Transverse colon (tissue), 4 donors: ENCODE results near the gene SSU72. TPM values are rescaled to one million over a fixed set of nuclear protein-coding genes. Genes with fewer than 3 reads are reported as not detected.

Experiments
- DNase-seq: peaks from one replicate; pipeline ENCODE4 v3.0.0-alpha.2; 2019
- H3K27ac ChIP-seq, 4 donors: fragments of 200-600 bp; sonication (generic); 2 replicates each; pipeline ENCODE4 v1.5.1; 2016 to 2018; ENCODE audit warnings: inconsistent platforms in 4 of 4
- H3K27me3 ChIP-seq: fragments of 200-600 bp; sonication (generic); 2 replicates; pipeline ENCODE4 v1.5.1; 2017; ENCODE audit warnings: inconsistent platforms
- H3K36me3 ChIP-seq, 4 donors: fragments of 200-600 bp; sonication (generic); 2 replicates each; pipeline ENCODE4 v1.5.1; 2017 to 2019; ENCODE audit warnings: inconsistent platforms in 4 of 4
- H3K4me1 ChIP-seq, 4 donors: fragments of 200-600 bp; sonication (generic); 2 replicates each; pipeline ENCODE4 v1.5.1; 2017 to 2020; ENCODE audit warnings: inconsistent platforms in 4 of 4
- H3K4me3 ChIP-seq, 4 donors: fragments of 200-600 bp; sonication (generic); 1 replicate in 1 of 4; 2 replicates in 3 of 4; pipeline versions ENCODE4 v1.5.1 to v1.6.1; 2017 to 2019; ENCODE audit warnings: inconsistent platforms in 4 of 4
- H3K9me3 ChIP-seq, 2 donors: fragments of 200-600 bp; sonication (generic); 2 replicates each; pipeline ENCODE4 v1.5.1; 2017 to 2019; ENCODE audit warnings: inconsistent platforms in 2 of 2
- CTCF ChIP-seq, 5 experiments: fragments of 200-600 bp in 3 of 5; fragments of 450-650 bp in 2 of 5; sonication (generic) in 3 of 5; IDR thresholded peaks; 1 replicate in 2 of 5; 2 replicates in 3 of 5; pipeline ENCODE4 v1.5.1; 2016 to 2017; ENCODE audit warnings: antibody characterized with exemption in 5 of 5, inconsistent platforms in 3 of 5, mild to moderate bottlenecking in 2 of 5, moderate library complexity in 1 of 5
- EP300 ChIP-seq: sonication (generic); formaldehyde crosslinking; IDR thresholded peaks from one replicate; pipeline ENCODE4 v1.6.1; 2017; ENCODE audit warnings: antibody characterized with exemption, low read depth
- POLR2A ChIP-seq: fragments of 450-650 bp; IDR thresholded peaks from one replicate; pipeline ENCODE4 v1.6.1; 2016; ENCODE audit warnings: antibody characterized with exemption, mild to moderate bottlenecking, moderate library complexity
- POLR2AphosphoS5 ChIP-seq, 3 donors: sonication (generic); formaldehyde crosslinking; IDR thresholded peaks; one replicate each; pipeline ENCODE4 v1.6.1; 2016; ENCODE audit warnings: antibody characterized with exemption in 3 of 3
- WGBS, 2 donors: methylation state at CpG; one replicate each; pipeline ENCODE4 v1.1.5; 2018; ENCODE audit warnings: low coverage in 1 of 2; 5-methylcytosine and 5-hydroxymethylcytosine counted together
- in situ Hi-C, 4 donors: fragments of 200-750 bp; cut with MboI; loops; one replicate each; pipeline versions ENCODE4 v1.15.0 to v1.15.1; 2017; ENCODE audit warnings: low sequenced_read_pairs in 3 of 4, low pct_ligation_motif_present in 1 of 4, low pct_unique_long_range_greater_than_20kb in 1 of 4
- intact Hi-C: fragments of 100-400 bp; cut with DNase I; formaldehyde crosslinking; loops from one replicate; pipeline ENCODE4 v1.15.1; 2023; ENCODE audit warnings: low total_unique reads
- total RNA-seq, 4 donors: library from RNA; depleted of rRNA; stranded (reverse); fragments of >200 nt; gene quantifications; one replicate each; pipeline ENCODE4 v1.1.0, GENCODE V29; 2016

Gene SSU72
- total RNA-seq, 4 donors from 2014 or later: 95.0 to 162 (median 136) TPM

DNA sequence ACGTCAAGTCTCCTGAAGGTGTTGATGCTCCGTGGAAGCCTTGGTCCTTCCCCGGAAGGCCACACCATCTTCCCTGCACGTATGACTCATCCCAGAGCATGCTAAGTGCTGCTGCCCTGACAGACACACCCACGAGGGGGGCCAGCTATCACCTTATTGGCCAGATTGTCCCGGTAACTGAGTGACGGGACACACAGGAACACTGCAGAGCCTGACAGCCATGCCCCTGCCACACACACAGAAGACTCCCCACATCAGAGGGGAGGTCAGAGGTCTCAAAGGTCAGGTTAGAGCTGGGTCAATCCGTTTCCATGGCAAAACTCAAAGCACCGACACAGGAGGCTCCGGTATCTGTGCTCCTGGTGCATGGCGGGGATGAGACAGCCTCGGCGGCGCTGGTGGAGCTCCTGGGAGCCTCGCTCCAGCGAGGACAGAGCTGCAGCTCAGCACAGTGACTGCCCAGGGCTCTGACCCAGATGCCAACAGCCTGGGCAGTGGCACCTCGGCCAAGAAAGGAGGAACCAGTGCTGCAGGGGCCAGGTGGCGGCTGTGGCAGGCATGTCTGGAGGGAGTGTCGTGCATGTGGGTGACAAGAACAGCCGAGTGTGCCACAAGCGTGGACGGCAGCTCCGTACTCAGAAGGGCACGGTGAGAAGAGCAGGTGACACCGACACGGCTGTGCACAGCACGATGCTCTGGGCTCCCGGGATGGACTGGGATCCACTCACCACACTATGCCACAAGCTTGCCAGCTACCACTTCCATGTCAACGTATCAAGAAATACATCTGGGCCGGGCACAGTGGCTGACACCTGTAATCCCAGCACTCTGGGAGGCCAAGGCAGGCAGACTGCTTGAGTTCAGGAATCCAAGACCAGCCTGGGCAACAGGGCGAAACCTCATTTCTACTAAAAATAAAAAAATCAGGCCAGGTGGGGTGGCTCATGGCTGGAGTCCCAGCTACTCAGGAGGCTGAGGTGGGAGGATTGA is 19.4 kb downstream of the SSU72 start:
- TF ChIP-seq POLR2AphosphoS5 (IDR thresholded peaks at IDR 0.05) (peak in 1 of 3 donors; percentile 7), CTCF (IDR thresholded peaks at IDR 0.05) (no peak)
- WGBS, 2 donors: 73% methylated on average over 31 of the region's 31 CpGs; no CpG with 5 or more reads in 1 of the 2 donors
- Histone ChIP-seq H3K4me3 (no peak overlapping the region), H3K27ac (no peak overlapping the region), H3K27me3 (no peaks in the 10 kb centered on the region), H3K4me1 (no peaks in the 10 kb centered on the region), H3K36me3 (no peaks in the 10 kb centered on the region), H3K9me3 (no peaks in the 10 kb centered on the region)
- DNase-seq: no peak
- intact Hi-C loops (no loop called here), in situ Hi-C loops (no loop called here)

GRCh38 chr1:1554550-1554925 is 20.1 kb downstream of the SSU72 start:
- Histone ChIP-seq H3K36me3 (no peaks in the 10 kb centered on the region), H3K4me1 (no peaks in the 10 kb centered on the region), H3K9me3 (no peaks in the 10 kb centered on the region), H3K27ac (no peak overlapping the region), H3K4me3 (no peak overlapping the region), H3K27me3 (no peaks in the 10 kb centered on the region)
- 72 to 84% methylated on average over 5 to 13 of the region's 13 CpGs for WGBS, 2 donors
- intact Hi-C loops (no loop called here), in situ Hi-C loops (no loop called here)
- TF ChIP-seq EP300 (no peak), CTCF (IDR thresholded peaks at IDR 0.05) (no peak), POLR2A (no peak), POLR2AphosphoS5 (IDR thresholded peaks at IDR 0.05) (no peak)
- DNase-seq: no peak

DNA sequence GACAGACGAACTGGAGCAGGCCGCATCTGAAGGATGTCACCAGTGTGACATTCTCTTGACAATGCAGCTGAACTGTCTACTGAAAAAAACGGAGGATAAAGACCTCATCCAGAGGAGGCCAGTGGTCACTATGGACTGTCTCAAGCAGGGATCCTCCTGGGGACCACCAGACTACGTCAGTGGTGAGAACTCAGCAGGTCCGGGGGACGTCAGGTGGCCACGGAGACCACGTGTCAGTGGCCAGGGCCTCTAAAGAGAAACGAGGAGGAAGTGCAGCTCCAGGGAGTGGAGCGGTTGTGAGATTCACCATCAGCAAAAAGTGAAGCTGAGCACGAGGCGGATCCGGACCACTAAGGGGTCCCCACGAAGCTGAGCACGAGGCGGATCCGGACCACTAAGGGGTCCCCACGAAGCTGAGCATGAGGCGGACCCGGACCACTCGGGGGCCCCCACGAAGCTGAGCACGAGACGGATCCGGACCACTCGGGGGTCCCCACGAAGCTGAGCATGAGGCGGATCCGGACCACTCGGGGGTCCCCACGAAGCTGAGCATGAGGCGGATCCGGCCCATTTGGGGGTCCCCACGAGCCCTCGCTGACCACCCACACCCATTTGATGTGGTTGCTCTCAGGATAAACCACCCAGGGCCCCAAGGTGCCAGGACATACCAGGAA is 20.7 kb downstream of the SSU72 start:
- Histone ChIP-seq H3K36me3 (no peaks in the 10 kb centered on the region), H3K27ac (no peak overlapping the region), H3K4me1 (no peaks in the 10 kb centered on the region), H3K9me3 (no peaks in the 10 kb centered on the region), H3K27me3 (no peaks in the 10 kb centered on the region), H3K4me3 (no peak overlapping the region)
- no peak for TF ChIP-seq CTCF (IDR thresholded peaks at IDR 0.05)
- no peak for DNase-seq
- intact Hi-C loops (no loop called here), in situ Hi-C loops (no loop called here)
- 76 to 88% methylated on average over 10 to 35 of the region's 35 CpGs for WGBS, 2 donors

- no peaks in the 10 kb centered on the region for H3K9me3 ChIP-seq
- H3K36me3 ChIP-seq: no peaks in the 10 kb centered on the region
- H3K4me1 ChIP-seq: no peaks in the 10 kb centered on the region
- in situ Hi-C loops (no loop called here), intact Hi-C loops (no loop called here)
- WGBS, 2 donors: 83% methylated on average over 10 of the region's 10 CpGs; no CpG with 5 or more reads in 1 of the 2 donors
- DNase-seq: no peak
- H3K27me3 ChIP-seq: no peaks in the 10 kb centered on the region
- TF ChIP-seq CTCF (IDR thresholded peaks at IDR 0.05): no peak
- TF ChIP-seq POLR2A: no peak
- no peak for TF ChIP-seq POLR2AphosphoS5 (IDR thresholded peaks at IDR 0.05)
- no peak for TF ChIP-seq EP300
- no peak overlapping the region for H3K27ac ChIP-seq
- H3K4me3 ChIP-seq: no peak overlapping the region
Observed at GRCh38 chr1:1552263-1552639, 22.4 kb downstream of the SSU72 start.
